K562 (cell line): ENCODE results near the gene NTM. TPM values are rescaled to one million over a fixed set of nuclear protein-coding genes. Genes with fewer than 3 reads are reported as not detected.

ENCODE experiments used
- ATAC-seq: fragments of 200-7000 bp; cut with Tn5 transposase; 3 replicates; pipeline ENCODE4 v1.9.1; 2020; ENCODE audit warnings: moderate library complexity
- BruUV-seq: library from RNA; stranded (reverse); fragments of 400-500 nt; replicated peaks from 2 replicates; lab custom pipeline; 2021; lab: Mats Ljungman, UMichigan
- CTCF ChIA-PET: fragments of 300-600 bp; formaldehyde crosslinking; extraction: SDS; loops from one replicate; lab custom pipeline; 2021; ENCODE audit warnings: low intra/inter-chr PET ratio; lab: Yijun Ruan, JAX
- POLR2A ChIA-PET: fragments of 300-600, 350-650 bp; sonication (Branson Sonifier 250); formaldehyde crosslinking; extraction: SDS; loops from one replicate; lab custom pipeline; 2021; ENCODE audit warnings: antibody characterized with exemption, inconsistent platforms; lab: Yijun Ruan, JAX
- DNase-seq, 4 experiments: peaks; one replicate each; pipeline versions ENCODE4 v3.0.0 to v3.0.0-alpha.2; 2011 to 2018; ENCODE audit warnings: low spot score in 3 of 4, mixed read lengths in 3 of 4; ENCODE audit errors: extremely low read depth in 1 of 4
- FAIRE-seq: peaks from 2 replicates; lab custom pipeline; 2011; peaks lifted over from hg19 to GRCh38; lab: Jason Lieb, UNC
- H2AFZ ChIP-seq: 2 replicates; pipeline ENCODE4 v1.6.0; 2011; ENCODE audit warnings: low read depth, low read length, control low read depth, inconsistent platforms
- H3K27ac ChIP-seq: fragments of 200-600 bp; 3 replicates; pipeline ENCODE4 v1.8.0; 2011; ENCODE audit warnings: low read depth, mild to moderate bottlenecking, control low read depth, inconsistent platforms, low read length, moderate library complexity, mixed read lengths; ENCODE audit errors: extremely low read depth
- H3K27me3 ChIP-seq, 2 experiments: fragments of 300-600 bp in 1 of 2; 2 replicates in 1 of 2; 3 replicates in 1 of 2; pipeline versions ENCODE4 v1.6.0 to v1.8.0; 2011; ENCODE audit warnings: inconsistent platforms in 2 of 2, low read length in 2 of 2, mild to moderate bottlenecking in 1 of 2, mixed read lengths in 1 of 2, moderate library complexity in 1 of 2; ENCODE audit not compliant: control insufficient read depth in 2 of 2, insufficient read depth in 2 of 2
- H3K36me3 ChIP-seq: fragments of 300-600 bp; 3 replicates; pipeline ENCODE4 v1.8.0; 2011; ENCODE audit warnings: mild to moderate bottlenecking, low read length, inconsistent platforms; ENCODE audit not compliant: control insufficient read depth, insufficient read depth
- H3K4me1 ChIP-seq, 2 experiments: fragments of 200-600 bp in 1 of 2; replicated peaks in 1 of 2; 2 replicates in 1 of 2; 3 replicates in 1 of 2; pipeline versions ENCODE4 v1.5.1 to v1.8.0; 2011; ENCODE audit warnings: inconsistent platforms in 2 of 2, low read length in 2 of 2, mild to moderate bottlenecking in 1 of 2, mixed read lengths in 1 of 2, moderate library complexity in 1 of 2; ENCODE audit not compliant: control insufficient read depth in 2 of 2, insufficient read depth in 2 of 2
- H3K4me2 ChIP-seq: 2 replicates; pipeline ENCODE4 v1.6.1; 2011; ENCODE audit warnings: low read length, control low read depth, inconsistent platforms, mixed read lengths; ENCODE audit not compliant: insufficient read depth
- H3K4me3 ChIP-seq: fragments of 200-600 bp; sonication (generic), shearing (Covaris generic); 2 replicates; pipeline ENCODE4 v1.5.1; 2016; ENCODE audit warnings: control low read depth, inconsistent platforms
- H3K79me2 ChIP-seq: fragments of 200-600 bp; 3 replicates; pipeline ENCODE4 v1.8.0; 2011; ENCODE audit warnings: low read length, inconsistent platforms; ENCODE audit not compliant: control insufficient read depth, insufficient read depth
- H3K9ac ChIP-seq, 2 experiments: 2 replicates each; pipeline versions ENCODE4 v1.6.0 to v1.6.1; 2011; ENCODE audit warnings: low read depth in 2 of 2, low read length in 2 of 2, control low read depth in 1 of 2, inconsistent platforms in 1 of 2, mild to moderate bottlenecking in 1 of 2, mixed read lengths in 1 of 2; ENCODE audit not compliant: insufficient read depth in 1 of 2
- H3K9me1 ChIP-seq: one replicate; pipeline ENCODE4 v1.6.0; 2011; ENCODE audit warnings: inconsistent platforms, mild to moderate bottlenecking, low read length, moderate library complexity; ENCODE audit not compliant: control insufficient read depth, insufficient read depth
- H3K9me3 ChIP-seq: replicated peaks from 2 replicates; pipeline ENCODE4 v1.5.1; 2011; ENCODE audit warnings: low read depth, low read length, inconsistent platforms; ENCODE audit not compliant: control insufficient read depth, insufficient read depth
- H4K20me1 ChIP-seq: replicated peaks from 2 replicates; pipeline ENCODE4 v1.6.1; 2011; ENCODE audit warnings: low read length, inconsistent platforms, mixed read lengths; ENCODE audit not compliant: control insufficient read depth, insufficient read depth
- ARID3B ChIP-seq: fragments of 250-450 bp; sonication (Bioruptor Pico); IDR thresholded peaks from 2 replicates; pipeline ENCODE4 v1.4.0; 2020; ENCODE audit warnings: borderline replicate concordance
- ETV6 ChIP-seq, 3 experiments: fragments of 150-350 bp in 1 of 3; sonication (generic) in 1 of 3; formaldehyde crosslinking in 1 of 3; IDR thresholded peaks; 2 replicates each; pipeline versions ENCODE4 v1.6.1 to v1.8.0; 2014 to 2022; ENCODE audit warnings: borderline replicate concordance in 2 of 3, low read depth in 2 of 3, antibody characterized with exemption in 1 of 3, low read length in 1 of 3, mild to moderate bottlenecking in 1 of 3, missing genetic modification reagents in 1 of 3
- GATAD2B ChIP-seq: fragments of 450-650 bp; IDR thresholded peaks from 2 replicates; pipeline ENCODE4 v1.6.1; 2017; ENCODE audit warnings: mild to moderate bottlenecking, borderline replicate concordance
- HCFC1 ChIP-seq: IDR thresholded peaks from 2 replicates; pipeline ENCODE4 v1.6.1; 2012; ENCODE audit warnings: low read depth, low read length, improper control_type of control experiment
- HINFP ChIP-seq: fragments of 450-650 bp; conservative IDR thresholded peaks from 2 replicates; pipeline ENCODE4 v1.6.1; 2016; ENCODE audit warnings: missing genetic modification characterization, low read depth, mild to moderate bottlenecking, control low read depth, missing compliant biosample characterization
- HIVEP1 ChIP-seq: fragments of 250-450 bp; sonication (Bioruptor Pico); IDR thresholded peaks from 2 replicates; pipeline ENCODE4 v1.4.0; 2020; ENCODE audit warnings: mild to moderate bottlenecking
- HMGN3 ChIP-seq: IDR thresholded peaks from 2 replicates; pipeline ENCODE4 v1.6.1; 2011; ENCODE audit warnings: borderline replicate concordance, low read depth, mild to moderate bottlenecking, mixed read lengths, low read length; ENCODE audit not compliant: insufficient read length; ENCODE audit errors: extremely low read depth
- HNRNPL ChIP-seq: fragments of 200-400 bp; formaldehyde crosslinking; IDR thresholded peaks from 2 replicates; pipeline ENCODE4 v1.6.1; 2017; ENCODE audit warnings: low read depth, mild to moderate bottlenecking, low read length
- JUND ChIP-seq, 2 experiments: IDR thresholded peaks; 2 replicates in 1 of 2; 3 replicates in 1 of 2; pipeline ENCODE4 v1.6.1; 2011; ENCODE audit warnings: borderline replicate concordance in 2 of 2, low read depth in 2 of 2, low read length in 2 of 2, improper control_type of control experiment in 1 of 2, missing biosample characterization in 1 of 2, missing genetic modification characterization in 1 of 2, missing genetic modification reagents in 1 of 2
- KLF10 ChIP-seq: fragments of 250-450 bp; sonication (Bioruptor Pico); IDR thresholded peaks from 2 replicates; pipeline ENCODE4 v1.6.1; 2021; ENCODE audit warnings: matching md5 sums
- NFIC ChIP-seq: fragments of 450-650 bp; IDR thresholded peaks from 2 replicates; pipeline ENCODE4 v1.6.1; 2017; ENCODE audit warnings: mild to moderate bottlenecking, inconsistent platforms
- SAFB2 ChIP-seq: fragments of 200-400 bp; formaldehyde crosslinking; IDR thresholded peaks from 2 replicates; pipeline ENCODE4 v1.6.1; 2018; ENCODE audit warnings: borderline replicate concordance, low read length, low read depth, moderate library complexity; ENCODE audit not compliant: severe bottlenecking
- ZNF133 ChIP-seq: fragments of 250-450 bp; sonication (Bioruptor Pico); IDR thresholded peaks from 2 replicates; pipeline ENCODE4 v1.4.0; 2020; ENCODE audit warnings: mild to moderate bottlenecking
- ZNF444 ChIP-seq: fragments of 250-450 bp; sonication (Bioruptor Pico); IDR thresholded peaks from 2 replicates; pipeline ENCODE4 v1.4.0; 2020; ENCODE audit warnings: mild to moderate bottlenecking, moderate library complexity
- WGBS: fragments of 100-300 bp; shearing (Covaris generic); methylation state at CpG from one replicate; pipeline ENCODE4 v1.1.6; 2016; ENCODE audit warnings: low coverage, mixed read lengths; ENCODE audit not compliant: insufficient coverage; ENCODE audit errors: missing lambda C conversion rate; 5-methylcytosine and 5-hydroxymethylcytosine counted together
- in situ Hi-C: fragments of 300-500 bp; cut with MboI; formaldehyde crosslinking; loops from 4 replicates; pipeline ENCODE4 v1.15.0; 2018; ENCODE audit warnings: inconsistent platforms, mixed read lengths
- intact Hi-C: fragments of 100-400 bp; cut with micrococcal nuclease; formaldehyde crosslinking; loops from 2 replicates; pipeline ENCODE4 v1.14.2; 2022
- polyA plus RNA-seq, 8 experiments: library from polyadenylated mRNA; depleted of rRNA in 4 of 8; stranded (reverse) in 5 of 8; unstranded in 3 of 8; fragments of >200 nt; fragmentation: Nextera tagmentation in 2 of 8; fragmentation: Illumina TruSeq in 1 of 8; extraction: Ambion mirVana in 2 of 8; extraction: Trizol in 1 of 8; gene quantifications; 2 replicates each; pipeline versions ENCODE4 v1.2.1 to v1.2.3, GENCODE V29; 2011 to 2014; ENCODE audit warnings: inconsistent platforms in 1 of 8, missing spikeins in 1 of 8
- total RNA-seq, 7 experiments: library from RNA; depleted of rRNA in 6 of 7; stranded (reverse); fragments of >200 nt in 6 of 7; fragmentation: Illumina TruSeq in 2 of 7; extraction: Trizol in 2 of 7; gene quantifications; 2 replicates each; pipeline versions ENCODE4 v1.2.1 to v1.2.3, GENCODE V29; 2011 to 2021; ENCODE audit warnings: low replicate concordance in 1 of 7

NTM gene
- total and polyA plus RNA-seq, 9 of the 15 experiments (the other 6 are each of a cell fraction or from before 2014, with no cell fraction given), result not detected

- Histone ChIP-seq H3K27ac (no peak overlapping the region), H3K27me3 (no peaks in the 10 kb centered on the region), H4K20me1 (no peaks in the 10 kb centered on the region), H3K9me1 (no peaks in the 10 kb centered on the region), H3K36me3 (no peaks in the 10 kb centered on the region), H3K9ac (no peak overlapping the region), H3K79me2 (no peaks in the 10 kb centered on the region), H3K4me1 (no peaks in the 10 kb centered on the region), H3K4me3 (no peak overlapping the region), H3K9me3 (peaks cover 2% of the 10 kb centered on the region; the same call in 1 of the 2 replicates), H3K4me2 (no peak overlapping the region), H2AFZ (no peak overlapping the region)
- WGBS, result 1% methylated on average over 6 of the region's 6 CpGs
- no peak for ATAC-seq
- intact Hi-C loops (no loop called here), in situ Hi-C loops (no loop called here)
- POLR2A ChIA-PET, result interaction anchor here (0.6 kb wide), 1 partner anchor 777 kb away, joined by 3 read pairs; no protein-coding TSS in a partner anchor
- CTCF ChIA-PET, result no interaction called here
- no peak for FAIRE-seq
- no peak for DNase-seq
- no TSS peak for BruUV-seq
- TF ChIP-seq HNRNPL (no peak), ARID3B (no peak), ETV6 (IDR thresholded peaks at IDR 0.05; ENCODE audit: borderline replicate concordance in 1 of 2, low read depth in 2 of 2, low read length in 1 of 2) (no peak), ETV6 (CRISPR knock-in tag; IDR thresholded peaks at IDR 0.05; ENCODE audit: borderline replicate concordance) (no peak), GATAD2B (no peak), HIVEP1 (no peak), ZNF133 (no peak), HMGN3 (no peak), NFIC (no peak), KLF10 (CRISPR knock-in tag) (no peak), HINFP (tag) (no peak), SAFB2 (no peak), JUND (IDR thresholded peaks at IDR 0.05; ENCODE audit: borderline replicate concordance, low read depth, low read length) (no peak), JUND (tag; IDR thresholded peaks at IDR 0.05; ENCODE audit: borderline replicate concordance, low read depth, low read length) (no peak), HCFC1 (no peak), ZNF444 (CRISPR knock-in tag) (no peak)
Measured at GRCh38 chr11:132056689-132057088, 686.3 kb downstream of the NTM start.
